Activated CD4-positive, alpha-beta T cell treated with anti-CD3 and anti-CD28 coated beads for 48 hours (primary cell): ENCODE measurements around the gene PARL.

Experiments used
- DNase-seq: peaks from one replicate; pipeline ENCODE4 v3.0.0-alpha.2; 2020

Gene PARL

DNA sequence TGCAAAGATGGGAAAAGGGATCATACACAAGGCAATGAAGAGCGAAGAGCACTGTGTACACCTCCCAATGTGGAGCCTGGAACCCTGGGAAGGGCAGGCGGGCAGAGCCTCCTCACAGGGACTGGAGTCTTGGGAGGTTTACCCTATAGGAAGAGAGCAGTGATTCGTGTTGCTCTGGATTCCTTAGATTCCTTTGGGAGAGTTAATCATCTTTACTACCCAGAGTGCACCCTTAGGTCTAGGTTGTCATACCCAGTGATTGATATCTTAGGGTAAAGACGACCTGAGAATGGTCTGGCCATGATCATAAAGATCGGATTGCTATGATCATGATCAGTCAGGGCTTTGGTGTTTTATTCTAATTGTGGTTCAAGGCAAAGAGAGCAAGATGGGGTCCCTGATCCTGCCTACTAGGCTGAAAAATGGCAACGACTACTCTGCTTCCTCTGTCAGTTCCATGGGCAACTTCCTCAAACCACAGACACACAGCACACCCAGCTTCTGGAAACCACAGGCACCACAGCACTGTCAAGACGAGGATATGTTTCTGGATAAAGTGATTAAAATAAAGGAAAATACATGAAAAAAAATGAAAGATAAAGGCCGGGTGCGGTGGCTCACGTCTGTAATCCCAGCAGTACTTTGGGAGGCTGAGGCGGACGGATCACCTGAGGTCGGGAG is 38.9 kb downstream of the PARL start:
- no peak for DNase-seq

DNA sequence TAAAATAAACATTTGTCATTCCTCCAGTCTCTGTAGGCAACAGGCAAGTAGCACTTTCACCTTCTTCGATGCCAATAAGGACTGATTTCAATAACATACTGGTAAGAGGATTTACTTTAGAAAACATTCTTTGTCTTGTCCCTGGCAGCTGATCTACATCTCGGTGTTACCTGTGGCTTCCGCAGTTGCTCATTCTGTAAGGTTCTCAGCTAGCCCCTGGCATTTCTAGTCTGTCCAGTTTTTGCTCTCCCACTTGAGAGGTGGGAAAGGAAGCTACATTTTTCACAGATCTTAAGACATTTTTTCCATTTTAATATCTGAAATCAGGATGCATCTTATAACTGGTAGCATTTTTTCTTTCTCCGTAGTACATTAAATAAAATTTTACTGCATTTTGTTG is 39.6 kb downstream of the PARL start:
- DNase-seq: no peak

DNA sequence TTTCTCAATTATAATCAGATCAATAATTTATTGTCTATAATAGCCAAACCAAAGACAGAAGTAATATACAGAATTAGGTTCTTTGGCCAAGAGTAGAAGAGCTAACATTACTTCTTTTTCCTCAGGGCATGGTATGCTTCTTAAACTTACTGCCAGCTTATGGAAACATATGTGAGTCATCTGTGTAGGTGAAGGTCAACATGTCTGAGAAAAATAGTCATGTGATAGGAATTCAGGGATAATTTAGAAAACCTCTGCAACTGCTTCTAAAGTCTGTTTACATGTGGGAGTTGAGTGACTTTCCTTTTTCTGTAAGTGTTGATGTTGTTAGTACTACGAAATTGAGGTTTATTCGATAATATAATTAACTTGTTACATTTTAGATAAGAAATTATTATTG is 40.1 kb downstream of the PARL start:
- DNase-seq: no peak

DNA sequence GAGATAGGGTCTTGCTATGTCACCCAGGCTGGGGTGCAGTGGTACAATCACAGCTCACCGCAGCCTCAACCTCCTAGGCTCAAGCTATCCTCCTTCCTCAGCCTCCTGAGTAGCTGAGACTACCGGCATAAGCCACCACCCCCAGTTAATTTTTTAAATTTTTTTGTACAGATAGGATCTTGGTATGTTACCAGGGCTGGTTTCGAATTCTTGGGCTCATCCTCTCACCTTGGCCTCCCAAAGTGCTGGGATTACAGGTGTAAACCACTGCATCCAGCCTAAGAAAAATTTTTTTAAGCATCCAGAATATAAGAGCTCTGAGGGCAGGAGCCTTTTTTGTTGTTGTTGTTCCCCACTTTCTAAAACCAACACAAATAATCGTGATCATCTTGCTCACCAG is 44.9 kb downstream of the PARL start:
- DNase-seq: no peak

DNA sequence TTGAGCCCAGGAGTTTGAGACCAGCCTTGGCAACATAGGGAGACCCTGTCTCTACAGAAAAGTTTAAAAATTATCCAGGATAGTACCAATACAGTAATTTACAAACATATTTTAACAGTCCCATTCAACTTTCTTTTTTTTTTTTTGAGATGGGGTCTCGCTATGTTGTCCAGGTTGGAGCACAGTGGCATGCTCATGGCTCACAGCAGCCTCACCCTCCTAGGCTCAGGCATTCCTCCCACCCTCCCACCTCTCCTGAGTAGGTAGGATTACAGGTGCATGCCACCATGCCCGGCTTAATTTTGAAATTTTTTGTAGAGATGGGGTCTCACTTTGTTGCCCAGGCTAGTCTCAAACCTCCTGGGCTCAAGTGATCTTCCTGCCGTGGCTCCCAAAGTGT is 46.8 kb downstream of the PARL start:
- no peak for DNase-seq

DNA sequence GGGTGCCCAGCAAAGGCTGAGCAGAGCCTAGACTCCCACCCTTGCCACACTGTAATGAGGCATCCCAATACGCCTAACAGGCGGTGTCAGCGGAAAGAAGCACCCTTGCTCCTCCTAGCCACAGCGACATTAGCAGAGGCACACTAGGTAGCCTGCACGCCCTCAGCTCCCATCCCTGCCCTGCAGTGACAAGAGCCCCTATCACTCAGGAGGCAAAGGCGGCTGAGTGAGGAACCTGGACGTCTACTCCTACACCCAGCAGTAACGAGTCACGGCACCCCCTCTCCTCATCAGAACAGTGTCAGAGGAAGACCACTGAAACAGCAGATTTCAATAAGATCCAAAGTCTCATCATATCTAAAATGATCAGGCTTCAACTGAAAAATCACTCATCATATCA is 47.3 kb downstream of the PARL start:
- DNase-seq: no peak

DNA sequence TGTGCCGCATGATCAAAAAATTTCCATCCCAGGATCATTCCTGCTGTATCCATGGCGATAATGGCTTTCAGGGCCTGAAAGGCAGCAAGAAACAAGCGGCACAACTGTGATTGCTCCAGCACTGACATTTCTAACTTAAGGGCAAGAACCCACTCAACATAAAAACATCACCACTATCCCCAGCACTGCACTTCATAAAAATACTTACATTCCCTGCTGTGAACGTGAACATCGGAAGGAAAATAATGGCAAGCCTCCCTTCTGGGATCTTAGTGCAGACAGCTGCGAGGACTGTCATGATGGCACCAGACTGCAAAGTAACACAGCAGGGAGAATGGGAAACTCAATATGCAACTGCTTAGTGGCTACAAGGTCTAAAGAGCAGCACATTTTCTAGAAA is 51.2 kb downstream of the PARL start:
- no peak for DNase-seq

DNA sequence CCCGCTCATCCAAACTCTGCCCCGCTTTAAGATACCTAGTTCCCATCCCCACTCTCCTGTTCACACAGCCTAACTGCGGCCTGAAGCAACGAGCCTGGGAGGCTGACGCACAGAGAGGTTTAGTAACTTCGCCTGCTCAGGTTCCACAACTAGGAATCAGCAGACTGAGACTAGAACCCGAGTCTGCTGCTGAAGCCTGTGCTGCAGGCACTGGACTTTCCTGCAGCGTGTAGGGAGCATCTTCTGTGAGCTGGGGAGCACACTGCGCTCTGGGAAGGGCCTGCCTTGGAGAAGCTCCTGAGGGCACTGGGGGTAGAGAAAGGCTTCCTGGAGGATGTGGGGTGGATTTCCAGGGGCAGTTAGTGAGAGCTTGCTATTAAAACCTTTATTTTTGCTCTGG is 54.5 kb downstream of the PARL start:
- DNase-seq: no peak

DNA sequence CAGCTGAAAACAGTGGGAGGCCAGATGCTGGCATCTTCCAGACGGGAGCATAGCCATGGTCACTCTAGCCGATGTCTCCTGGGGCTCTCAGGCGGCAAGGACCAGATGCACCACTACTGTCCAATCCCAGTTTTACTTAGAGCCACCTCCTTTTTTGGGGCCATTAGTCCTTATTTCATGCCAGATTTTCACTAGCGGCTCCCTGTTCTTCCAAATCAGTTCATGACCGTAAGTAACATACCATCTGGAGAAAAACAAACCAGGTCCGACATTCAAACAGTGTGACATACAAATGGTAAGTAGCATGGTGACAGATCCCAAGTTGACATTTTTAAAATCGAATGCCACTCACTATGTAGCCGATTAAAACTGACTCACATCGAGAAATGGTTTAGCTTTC is 55.2 kb downstream of the PARL start:
- no peak for DNase-seq

DNA sequence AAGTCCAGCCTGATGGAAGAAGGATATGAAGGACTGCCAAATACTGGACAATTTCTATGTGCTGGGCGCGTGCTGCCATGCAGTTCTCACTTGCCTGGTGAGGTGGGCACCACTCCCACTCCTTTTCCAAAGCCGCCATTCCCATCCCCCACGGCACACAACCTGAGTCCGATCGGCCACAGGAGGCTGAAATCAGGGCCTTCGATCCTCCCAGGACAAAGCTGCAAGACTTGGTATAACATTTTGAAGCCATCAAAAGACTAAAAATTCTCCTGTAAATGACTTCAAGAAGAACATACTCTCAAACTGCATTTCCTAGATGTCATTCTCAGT is 56.2 kb downstream of the PARL start:
- no peak for DNase-seq

DNA sequence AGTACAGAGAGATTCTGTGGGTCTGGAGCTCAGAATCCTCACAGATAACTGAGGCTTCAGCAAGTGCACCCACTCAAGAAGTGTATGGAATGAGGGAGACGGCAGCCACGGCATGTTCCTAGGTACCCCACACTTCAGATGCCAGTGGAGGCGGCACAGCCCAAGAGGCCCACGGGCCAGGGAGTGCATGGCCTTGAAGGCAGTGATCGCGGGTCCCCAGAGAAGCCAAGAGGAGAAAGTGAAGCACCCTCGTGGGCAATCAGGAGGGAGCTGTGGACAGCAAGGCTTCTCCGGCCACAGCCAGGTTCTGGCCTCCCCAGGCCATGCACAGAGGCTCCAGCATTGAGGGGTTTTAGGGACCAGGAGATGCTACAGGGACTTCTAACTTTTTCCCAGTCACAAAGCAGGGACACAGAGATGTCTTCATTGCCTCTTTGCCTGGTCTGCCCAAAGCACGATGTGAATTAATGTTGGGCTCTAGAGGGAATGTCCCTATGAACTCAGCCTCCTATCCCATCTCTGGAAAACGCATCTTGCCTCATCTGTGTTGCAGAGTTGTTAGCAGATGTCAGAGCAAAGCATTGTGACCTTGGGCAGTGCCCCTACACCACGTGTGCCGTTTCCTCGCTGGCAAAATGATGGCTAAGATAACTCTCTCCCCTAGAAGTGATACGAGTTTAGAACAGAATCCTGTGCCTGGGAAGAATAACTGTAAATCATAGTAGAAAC is 56.7 kb downstream of the PARL start:
- DNase-seq: no peak

DNA sequence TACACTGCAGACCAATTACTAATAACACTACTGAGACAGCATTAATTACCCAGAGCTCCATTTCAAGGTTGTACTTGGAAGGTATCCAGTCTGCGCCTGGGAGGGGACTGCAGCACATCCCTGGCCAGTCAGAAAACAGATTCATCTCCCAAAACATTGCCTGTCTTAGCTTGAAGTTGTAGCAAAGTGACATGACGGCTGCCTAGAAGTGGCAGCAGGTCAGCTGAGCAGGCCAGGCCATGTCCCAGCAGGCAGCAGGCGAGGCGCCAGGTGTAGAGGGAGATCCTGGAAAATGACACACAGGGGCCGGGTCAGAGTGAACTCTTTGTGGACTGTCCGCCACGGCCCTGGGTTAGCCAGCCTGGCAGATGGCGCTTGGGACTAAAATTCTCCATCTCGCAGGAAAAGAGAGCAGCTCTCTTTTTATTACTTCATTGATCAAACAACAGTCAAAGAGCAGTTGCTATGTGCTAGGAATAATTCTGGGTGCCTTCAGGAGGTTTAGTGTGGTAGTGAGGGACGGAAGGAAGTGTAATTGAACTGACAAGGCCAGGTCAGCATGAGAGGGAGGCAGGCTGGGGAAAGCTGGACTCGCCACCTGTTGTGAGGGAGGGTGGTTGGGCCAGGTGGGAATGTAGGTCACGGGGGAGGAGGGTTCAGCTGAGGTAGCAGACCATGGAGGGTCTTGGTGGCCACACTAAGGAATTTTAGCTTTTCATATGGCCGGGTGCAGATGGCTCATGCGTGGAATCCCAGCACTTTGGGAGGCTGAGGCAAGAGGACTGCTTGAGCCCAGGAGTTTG is 58.0 kb downstream of the PARL start:
- DNase-seq: no peak

DNA sequence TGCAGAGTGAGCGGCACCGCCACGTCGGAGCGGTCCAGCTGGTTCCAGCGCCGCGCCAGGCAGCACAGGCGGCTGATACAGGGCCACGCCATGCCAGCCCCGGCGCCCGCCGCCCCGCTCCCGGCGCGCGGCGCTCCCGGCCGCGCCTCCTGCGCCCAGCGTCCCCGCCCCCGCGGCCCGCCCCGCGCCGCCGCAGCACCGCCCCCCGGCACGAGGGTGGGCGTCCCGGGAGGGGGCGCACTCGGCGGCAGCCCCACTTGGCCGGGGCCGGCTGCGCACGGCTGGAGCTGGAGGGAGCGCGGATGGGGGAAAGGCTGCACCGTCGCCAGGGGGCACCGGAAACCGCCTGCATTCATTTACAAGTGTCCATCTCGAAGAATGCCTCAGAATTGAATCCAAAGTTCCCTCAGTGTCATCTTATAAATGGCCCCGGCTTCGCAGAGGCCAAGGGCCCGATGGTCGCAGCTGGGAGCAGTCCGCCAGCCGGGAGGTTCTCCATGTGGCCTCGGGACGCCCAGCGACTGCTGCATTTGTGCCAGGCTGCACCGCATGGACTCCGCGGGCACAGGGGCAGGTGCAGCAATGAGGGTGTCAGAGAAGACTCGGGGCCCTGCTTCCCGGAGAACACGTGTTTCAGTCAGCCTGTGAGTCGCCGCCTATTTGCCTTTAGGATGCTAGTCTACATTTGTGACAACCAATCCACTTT is 59.1 kb downstream of the PARL start, which contains the start of gene MAP6D1:
TSS of gene MAP6D1 (minus strand) at position 122 of the 706 bp plus-strand sequence. CDS start at position 92, 30 bp downstream.
- peak; percentile 49 for DNase-seq

DNA sequence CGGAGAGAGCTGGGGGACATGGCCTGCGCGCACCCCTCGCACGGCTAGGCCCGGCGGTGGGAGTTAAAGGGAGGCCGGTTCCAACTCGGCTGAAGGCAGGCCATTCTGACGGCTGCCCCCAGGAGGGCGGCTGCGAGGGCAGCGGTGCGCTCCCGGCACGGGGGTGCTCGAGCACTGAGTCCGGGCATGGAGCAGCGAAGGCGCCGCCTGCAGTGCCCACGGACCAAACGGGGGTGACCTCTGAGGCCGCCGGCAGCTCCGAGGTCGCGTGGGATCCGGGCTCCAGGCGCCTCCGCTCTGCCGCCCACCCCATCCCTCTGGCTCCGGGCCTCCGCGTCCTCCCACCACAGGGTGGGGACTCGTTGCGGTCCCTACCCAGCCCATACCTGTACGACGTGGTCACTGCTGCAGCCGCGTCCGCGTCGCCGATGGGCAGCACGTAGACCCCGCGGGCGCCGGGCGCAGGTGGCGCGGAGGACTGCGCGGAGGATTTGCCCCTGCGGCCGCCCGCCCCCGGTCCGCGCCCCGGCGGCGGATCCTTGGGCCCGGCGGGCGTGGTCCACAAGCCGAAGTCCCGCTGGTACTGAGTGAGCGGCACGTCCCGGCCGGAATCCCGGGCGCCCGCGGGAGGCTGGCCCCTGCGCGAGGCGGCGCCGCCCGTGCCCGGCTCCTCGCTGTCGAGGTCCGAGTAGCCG is 59.8 kb downstream of the PARL start:
- peak; percentile 31 for DNase-seq

DNA sequence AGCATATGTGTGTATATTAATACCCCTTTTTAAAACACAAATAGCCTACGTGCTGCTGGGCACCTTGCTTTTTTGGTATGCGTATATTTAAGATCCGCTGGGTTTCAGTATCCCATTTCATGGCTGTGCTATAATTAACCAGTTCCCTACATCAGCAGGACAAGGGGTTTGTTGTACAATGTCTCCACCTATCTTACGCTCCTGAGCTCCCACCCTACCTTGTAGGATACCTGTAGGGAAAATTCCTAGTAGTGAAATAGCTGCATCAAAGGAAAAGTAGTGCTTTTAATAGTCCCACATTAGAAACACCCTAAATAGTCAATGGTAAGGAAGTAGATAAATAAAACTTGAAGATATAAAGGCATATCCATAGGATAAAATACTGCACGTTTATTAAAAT is 60.7 kb downstream of the PARL start:
- DNase-seq: no peak

DNA sequence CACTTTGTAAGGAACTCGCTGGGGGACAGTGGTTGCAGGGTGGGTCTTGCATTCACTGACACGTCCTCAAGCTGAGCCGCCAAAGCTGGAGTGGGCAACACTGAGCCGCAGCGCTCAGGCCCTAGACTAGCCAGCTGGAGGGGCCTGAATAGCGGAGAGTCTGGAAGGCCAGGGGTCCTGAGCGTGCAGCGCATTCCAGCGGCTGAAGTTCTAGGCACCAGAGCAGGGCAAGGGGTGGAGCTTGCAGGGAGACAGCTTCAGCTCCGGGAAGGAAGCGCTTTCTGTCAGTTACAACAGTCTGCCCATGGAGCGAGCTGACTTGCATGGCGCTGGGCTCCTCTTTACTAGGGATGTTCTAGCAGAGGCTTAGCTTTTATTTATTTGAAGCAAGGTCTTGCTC is 62.0 kb downstream of the PARL start:
- DNase-seq: no peak

DNA sequence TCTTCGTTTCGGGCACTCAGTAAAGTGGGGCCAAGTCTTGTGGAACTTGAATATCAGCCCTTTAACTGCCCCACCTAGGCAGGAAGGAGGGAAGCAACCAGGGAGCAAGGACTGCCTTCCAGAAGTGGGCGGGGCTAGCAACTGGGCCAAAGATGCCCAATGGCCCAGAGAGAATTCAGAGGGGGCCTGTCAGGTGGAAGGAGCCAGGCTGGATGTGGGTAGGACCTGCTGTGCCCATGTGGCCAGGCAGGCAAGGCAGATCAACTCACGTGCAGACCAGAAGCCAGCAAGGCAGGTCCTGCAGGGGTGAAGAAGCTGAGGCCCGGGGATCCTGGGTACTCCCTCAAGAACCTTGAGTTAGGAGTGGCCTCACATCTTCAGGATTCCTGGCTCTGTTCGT is 64.8 kb downstream of the PARL start:
- DNase-seq: no peak

DNA sequence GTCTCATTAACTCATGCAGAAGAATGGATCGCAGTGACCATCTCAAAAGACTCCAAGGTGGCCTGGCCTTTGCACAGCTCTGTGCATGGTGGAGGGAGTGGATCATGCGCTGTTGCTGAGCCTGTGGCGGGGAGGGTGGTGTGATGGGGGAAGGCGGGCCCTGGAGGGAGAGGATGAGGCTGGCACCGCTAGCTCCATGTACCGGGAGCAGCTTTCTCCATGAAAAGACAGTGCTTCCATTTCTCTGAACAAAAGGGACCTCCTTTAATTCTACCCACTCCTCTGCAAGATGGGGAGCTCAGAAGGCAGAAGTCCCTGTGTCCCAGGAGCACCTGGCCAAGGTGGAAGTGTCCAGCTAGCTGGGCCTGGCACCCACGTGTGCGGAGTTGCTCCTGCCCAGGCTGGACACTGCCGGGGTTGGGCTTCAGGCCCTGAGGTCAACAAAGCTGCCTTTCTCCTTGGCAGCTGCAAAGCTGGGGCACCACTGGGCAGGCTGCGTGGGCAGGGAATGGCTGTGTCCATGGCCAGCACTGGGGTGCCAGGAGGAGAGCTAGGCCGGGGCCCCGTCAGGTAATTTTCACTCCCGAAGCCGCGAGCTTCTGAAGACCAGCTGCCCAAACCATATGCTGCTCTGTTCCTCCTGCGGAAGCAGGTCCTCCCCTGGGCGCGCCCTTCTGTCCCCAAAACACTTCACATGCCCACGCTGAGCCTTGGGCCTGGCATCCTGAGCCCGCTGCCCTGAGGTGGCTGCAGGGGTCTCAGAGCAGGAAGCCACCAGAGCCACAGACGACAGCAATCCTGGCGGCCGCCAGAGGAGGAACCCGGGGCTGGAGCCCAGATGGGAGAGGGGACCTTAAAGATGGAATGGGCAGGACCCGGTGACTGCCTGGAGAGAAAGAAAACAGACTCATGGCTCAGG is 65.7 kb downstream of the PARL start:
- DNase-seq: no peak

DNA sequence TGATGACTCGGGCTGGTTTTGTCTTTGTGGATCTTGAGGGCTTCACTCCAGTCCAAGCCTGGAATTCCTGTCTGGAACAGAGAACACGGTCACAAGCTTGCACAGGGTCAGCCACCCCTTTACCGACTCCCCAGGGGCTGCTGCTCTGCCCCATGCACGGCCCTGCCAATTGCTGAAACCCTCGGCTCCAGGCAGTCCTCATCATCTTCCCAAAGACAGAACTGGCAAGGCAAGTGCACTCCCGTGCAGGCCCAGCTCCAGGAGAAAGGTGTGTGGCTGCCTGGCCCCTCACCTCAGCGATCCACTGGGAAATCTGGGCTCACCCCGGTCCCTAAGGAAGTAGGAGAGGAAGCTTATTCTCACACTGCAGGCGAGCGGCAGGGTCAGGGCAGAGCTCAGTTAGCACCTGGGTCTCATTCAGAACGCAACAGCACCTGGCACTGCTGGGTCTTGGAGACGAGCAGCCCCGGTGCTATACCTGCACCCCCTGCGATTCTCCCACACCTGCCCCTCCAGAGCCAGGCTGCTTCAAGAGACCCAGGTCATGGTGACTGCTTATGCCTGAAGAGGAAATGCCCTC is 66.5 kb downstream of the PARL start:
- no peak for DNase-seq

DNA sequence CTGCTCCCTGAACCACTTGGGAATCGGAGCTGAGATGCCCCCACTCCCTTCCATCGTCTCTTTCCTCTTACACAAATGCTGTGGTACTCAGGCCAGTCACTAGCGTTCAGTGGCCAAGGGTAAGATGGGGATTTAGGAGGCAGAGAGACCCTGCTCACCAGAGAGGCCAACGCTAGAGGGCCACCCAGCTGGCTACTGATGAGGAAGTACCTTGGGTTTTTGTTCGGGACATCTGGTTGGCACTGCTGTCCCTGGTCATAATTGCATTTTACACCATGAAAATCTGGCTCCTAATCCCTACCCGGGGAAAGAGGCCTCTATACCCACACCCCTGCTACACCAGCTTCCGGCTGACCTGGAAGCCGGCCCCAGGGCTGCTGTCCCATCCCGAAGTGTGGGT is 67.0 kb downstream of the PARL start:
- no peak for DNase-seq
